GM18909 (cell line): ENCODE data around the gene SALL1.

ENCODE experiments used
- ATAC-seq: cut with Tn5 transposase; IDR thresholded peaks from one replicate; pipeline ENCODE4 v1.9.1; 2021; ENCODE audit warnings: mild to moderate bottlenecking; ENCODE audit not compliant: unreplicated experiment, poor library complexity

Gene SALL1

DNA sequence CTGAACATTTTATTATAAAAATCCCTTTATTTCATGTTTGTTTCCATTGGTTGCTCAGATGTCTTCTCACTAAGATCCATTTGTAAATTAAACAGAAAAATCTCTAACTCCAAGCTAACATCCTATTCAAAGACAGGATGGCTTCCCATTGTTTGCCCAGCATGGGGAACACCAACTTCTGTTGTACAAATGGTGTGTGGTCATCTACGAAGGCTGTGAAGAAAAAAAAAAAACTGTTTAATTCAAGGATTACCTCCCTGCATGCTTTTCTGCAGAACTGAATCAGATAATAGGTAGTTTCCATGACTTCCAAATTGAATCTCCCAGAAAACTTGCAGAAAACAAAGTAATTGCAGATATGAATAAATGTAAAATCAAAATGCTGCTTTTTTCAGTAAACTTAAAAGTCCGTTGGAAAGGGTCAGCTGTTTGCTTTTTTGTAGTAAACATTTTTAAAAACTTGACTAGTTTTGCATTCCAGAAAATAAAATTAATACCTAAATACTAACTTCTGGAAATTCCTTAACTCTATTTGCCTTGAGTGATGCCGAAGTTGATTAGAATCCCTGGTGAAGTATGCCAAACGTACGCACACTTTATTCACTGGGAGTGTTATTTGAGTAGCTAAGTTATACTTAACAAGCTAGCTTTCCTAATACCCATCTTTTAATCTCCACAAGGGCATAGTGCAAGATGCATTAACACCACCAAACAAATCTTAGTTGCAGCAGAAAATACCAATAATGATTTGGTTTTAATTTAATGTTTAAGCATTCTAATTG is 7.7 kb downstream of the SALL1 start:
- no peak for ATAC-seq

DNA sequence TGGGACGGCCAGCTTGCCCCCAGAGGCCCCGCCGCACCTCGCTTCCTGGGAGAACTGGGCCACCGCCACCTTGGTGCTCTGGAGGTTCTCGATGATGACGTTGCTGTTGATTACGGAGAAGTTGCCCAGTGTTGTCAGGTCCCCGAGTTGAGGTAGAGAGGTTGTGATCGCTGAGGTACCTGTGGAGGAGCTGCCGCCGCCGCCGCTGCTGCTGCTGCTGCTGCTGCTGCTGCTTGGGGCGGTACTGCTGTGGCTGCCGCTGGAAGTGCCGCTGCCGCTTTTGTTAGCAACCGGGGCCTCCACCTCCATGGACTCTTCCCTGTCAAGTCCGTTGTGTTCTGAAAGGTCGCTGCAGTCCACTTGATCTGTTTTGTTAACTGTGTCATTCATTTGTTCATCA is 9.5 kb downstream of the SALL1 start:
- no peak for ATAC-seq

DNA sequence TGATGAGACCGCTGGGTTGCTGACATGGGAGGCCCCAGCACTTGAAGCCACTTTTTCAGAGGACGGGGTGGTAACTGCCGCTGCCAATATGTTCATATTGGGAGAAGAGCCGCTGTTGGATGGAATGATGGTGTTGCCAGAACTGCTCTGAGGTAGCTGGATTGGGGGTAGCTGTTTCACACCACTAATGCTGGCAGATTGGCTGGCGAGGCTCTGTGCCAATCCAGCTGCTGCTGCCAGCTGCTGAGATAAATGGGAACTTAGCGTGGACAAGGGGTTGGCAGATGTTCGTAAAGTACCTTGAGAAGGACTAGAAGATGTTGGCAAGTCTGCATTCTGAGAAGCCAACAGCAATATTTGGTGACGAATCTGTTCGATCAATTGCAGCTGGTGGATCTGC is 10.0 kb downstream of the SALL1 start:
- ATAC-seq: no peak

DNA sequence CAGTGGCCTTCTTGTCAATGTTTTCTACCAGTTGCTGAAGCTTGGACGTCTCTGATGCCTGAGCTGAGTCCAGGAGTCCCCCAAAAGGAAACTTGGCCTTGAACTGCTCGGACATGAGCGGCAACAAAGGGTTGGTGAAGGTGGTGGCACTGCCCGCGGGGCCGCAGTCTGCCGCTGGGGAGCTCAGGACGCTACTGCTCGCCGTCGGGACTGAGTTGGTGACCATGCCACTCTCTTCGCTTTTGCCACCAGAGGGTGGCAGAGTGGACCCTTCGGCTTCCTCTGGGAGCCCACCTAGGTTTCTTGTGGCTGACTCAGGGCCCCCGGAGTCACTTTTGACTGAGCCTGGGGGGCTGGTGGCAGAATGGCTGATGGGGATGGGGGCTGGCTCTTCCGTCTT is 11.0 kb downstream of the SALL1 start:
- ATAC-seq: no peak

DNA sequence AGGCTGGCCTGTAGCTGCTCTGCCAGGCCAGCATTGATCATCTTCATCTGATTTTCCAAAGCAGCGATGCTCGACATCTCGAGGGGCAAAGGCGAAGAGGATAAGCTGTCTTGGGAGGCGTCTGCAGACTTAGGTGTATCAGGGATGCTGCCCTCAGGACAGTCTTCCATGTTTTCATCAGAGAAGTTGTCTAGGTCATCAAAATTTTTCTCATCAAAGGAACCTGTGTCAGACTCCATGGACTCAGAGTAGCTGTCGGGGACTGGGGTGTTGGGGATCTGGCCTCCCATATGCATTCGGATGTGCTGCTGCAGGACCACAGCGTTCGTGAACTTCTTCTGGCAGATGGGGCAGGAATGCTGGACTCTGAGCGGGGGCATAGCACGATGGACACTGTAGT is 11.5 kb downstream of the SALL1 start:
- no peak for ATAC-seq

DNA sequence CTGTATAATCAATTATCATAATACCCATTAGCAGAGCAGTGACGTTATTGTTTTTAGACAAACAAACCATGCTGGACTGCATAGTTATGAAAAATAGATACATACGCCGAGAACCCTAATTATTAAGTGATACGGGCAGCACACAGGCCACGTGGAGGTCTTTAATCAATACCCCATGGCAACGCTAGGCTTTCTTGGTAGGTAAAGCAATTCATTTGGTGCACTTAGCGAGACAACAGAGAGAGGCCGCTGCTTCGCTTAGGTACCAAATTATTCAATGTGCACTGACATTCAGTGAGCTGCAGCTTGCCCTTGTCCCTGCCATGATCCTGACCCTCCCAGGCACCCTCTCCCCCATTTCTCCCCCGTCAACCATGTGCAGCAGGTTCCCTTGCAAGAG is 12.9 kb downstream of the SALL1 start:
- ATAC-seq: no peak

DNA sequence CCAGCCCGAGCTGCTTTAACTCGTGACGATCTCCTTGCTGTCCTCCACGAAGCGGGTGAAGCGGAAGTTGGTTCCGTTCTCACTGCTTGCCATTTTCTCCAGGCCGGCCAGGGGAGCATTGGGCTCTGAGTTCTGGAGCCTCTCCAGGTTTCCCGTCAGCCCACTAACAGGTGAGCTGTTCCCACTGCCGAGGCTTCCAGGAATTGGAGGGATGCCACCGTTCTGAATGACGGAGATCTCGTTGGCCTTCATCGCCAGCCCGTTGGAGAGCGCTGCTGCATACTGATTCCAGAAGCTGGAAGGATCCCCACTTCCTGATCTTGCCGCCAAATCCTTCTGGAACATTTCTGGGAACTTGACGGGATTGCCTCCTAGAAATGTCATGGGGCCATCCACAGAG is 14.0 kb downstream of the SALL1 start:
- no peak for ATAC-seq

DNA sequence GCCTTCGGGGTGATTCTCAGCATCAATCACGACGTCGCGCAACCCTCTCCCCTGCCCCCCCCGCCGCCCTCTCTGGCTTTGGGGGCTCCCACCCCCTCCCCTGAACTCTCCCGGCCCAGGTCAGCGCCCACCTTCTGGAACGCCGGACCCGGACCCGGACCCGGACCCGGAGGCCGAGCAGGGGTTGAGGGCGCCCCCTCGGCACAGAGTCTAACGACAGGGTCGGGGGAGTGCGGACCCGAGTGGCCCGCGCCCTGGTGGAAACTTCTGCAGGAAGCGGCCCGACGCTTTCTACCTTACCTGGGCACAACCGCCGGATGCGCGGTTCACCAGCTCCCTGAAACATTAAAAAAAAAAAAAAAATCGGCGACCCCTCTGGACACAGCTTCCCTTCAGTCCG is 16.2 kb downstream of the SALL1 start:
- no peak for ATAC-seq

DNA sequence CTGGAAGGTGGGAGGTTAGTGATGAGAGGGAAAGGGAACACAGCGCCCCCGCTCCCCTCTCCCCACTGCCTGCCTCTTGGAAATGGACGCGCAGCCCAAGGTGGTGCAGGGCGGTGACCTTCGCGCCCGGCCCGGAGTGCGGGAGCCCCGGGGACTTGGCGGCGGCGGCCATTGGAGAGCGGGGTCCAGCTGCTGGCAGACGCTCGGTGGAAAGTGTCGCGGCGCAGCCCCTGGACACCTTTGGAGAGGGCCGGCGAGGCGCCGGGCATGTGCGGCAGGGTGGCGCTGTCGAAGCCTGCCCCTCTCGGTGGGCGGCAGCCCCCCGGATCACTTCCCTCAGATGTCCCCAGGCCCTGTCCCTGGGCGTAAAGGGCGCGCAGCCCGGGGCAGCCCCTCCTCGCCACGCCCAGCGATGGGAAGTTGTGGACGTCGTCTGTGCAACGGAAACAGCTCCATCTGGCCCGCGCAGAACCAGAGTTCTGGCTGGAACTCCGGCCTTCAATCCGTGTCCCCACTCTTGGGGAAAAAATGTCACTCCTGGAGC is 16.7 kb downstream of the SALL1 start:
- ATAC-seq: no peak

DNA sequence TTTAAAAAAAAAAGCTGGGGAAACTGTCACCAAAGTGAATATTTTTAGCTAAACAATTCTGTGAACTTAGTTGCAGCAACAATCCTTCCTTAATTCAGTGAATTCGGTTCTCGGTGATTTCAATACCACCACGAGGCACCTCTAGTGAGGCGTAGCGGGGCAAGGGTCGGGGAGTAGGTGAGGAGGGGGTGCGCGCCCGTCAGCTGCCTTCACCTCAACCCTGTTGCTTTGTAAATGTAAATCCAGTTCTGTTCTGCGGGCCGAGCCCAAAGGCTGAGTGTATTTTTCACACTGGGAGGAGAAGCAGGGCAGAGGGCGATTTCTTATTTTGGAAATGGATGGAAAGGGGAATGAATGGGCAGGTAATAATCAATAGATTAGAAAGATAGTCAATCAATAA is 17.4 kb downstream of the SALL1 start:
- no peak for ATAC-seq

DNA sequence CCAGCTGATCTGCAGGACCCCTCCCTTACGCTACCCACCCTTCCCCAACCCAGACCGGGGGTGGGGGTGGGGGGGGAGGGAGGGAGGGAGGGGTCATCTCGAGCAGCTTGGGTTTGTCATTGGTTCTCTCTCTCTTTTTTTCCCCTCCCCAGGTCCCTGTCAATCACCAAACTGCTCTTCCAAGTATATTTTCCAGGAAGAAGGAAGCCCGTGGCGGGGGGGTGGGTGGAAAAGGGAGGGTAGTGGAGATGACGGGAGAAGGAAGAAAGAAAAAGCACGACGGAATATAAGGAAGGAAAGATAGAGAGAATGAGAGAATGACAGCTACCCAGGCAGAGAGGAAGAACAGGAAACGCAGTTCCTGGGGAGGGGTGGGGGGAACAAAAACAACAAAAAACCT is 17.9 kb downstream of the SALL1 start:
- ATAC-seq: no peak

DNA sequence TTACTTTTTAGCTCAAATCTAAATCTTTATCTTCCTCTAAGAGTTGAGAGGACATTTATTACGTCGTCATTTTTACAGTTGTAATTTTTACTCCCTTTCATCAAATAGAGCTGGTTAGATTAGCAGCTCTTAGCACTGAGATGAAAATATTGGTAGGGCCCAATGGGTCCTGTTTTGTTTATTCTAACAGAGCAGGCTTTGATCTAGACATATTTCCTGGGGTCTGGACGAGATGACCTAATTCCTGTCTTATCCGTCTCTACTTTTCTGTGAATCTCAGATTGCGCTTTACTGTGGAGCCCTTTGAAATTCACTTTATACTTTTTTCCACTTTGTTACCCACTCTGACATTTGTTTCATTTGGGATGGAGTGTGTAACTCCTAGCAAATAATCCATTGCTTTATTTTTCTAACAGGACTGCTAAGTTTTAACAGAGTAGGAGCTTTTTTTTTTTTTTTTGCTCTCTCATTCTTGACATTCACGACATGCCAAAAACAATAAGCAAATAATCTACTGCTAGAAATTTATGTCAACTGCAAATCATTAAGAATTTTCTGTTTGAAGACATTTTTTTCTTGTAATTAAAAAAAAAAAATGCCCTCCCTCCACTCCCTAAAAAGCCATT is 18.5 kb downstream of the SALL1 start:
- no peak for ATAC-seq

DNA sequence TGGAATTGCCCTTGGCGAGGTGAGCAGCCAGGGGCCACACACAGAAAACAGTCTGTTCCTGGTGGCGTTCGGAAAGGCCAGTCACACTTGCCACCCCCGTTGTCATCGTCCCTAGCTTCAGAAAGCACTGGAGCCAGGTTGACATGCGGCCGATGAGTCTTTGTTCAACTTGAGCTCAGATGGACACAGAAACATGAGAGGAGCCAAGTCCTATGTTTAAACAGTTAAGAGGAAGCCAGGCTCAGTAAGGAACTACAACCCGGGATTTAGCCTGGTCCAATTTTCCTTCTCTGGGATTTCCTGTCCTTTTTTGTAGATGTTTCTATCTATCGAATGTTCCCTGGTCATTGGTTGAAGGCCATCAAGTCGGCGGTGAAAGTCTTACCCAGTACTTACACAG is 19.5 kb downstream of the SALL1 start:
- ATAC-seq: no peak

DNA sequence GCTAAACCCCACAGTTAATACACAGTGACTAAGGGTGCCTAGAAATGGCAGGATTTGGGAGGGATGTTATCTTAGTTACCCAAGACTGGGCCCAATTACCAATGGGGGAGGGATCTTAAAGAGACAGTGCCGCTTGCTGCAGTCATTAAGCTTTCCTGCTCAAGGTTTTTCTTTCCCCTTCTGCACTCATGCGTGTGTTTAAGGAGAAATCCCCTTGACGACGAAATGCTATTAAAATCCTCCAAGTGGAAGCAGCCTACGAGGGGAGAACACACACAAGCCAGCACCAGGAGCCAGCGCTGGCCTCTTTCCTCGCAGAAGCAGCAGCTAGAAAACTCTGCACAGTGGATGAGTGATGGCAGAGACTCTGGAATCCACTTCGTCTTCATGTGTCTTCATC is 22.0 kb downstream of the SALL1 start:
- no peak for ATAC-seq

DNA sequence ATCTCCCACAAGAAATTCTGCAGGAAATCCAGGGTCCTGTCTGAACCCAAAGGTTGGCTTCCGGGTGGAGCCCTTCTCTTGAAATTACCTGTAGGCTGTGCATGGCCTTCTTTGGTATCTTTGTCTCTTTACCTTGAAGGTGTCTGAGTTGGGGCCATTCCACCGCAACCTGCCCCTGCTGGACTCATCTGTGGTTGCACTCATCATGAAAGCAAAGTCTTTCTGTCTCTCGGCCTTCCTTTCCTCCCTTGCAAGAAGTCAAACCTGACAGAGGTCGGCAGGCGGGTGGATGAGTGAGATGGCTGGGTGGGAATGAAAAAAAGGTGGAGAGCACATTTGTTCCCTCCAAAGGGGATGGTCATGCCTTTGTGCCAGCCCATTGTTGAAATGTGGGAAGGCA is 25.1 kb downstream of the SALL1 start:
- no peak for ATAC-seq

DNA sequence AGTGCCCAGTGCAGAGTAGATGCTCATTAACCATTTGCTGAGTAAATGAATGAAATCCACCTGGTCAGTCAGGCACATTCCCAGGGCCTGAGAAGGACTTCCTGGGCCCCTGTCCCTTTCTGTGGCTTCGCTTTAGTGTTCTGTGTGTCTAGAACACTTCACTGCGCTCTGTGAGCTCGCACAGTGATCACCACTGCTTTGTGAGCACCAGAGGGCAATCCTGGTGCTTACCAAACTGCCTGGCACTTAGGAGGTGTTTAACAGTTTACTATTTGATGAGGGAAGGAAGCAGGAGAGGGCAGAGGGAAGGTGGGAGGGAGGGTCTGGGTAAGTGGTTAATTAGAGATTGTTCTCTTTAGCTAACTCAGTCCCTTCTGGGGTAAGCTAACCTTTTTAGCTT is 26.2 kb downstream of the SALL1 start:
- no peak for ATAC-seq

DNA sequence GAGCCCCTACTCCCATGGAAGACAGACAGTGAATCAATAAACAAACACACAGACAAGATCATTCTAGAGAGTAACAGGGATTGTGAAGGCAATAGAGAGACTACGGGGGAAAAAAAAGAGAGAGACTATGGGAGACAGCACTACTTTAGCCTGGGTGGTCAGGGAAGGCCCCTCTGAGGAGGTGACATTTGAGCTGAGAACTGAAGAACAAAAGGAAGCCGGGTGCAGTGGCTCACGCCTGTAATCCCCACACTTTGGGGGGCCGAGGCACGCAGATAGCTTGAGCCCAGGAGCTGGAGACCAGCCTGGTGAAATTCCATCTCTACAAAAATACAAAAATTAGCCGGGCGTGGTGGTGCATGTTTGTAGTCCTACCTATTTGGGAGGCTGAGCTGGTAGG is 29.2 kb downstream of the SALL1 start:
- no peak for ATAC-seq

DNA sequence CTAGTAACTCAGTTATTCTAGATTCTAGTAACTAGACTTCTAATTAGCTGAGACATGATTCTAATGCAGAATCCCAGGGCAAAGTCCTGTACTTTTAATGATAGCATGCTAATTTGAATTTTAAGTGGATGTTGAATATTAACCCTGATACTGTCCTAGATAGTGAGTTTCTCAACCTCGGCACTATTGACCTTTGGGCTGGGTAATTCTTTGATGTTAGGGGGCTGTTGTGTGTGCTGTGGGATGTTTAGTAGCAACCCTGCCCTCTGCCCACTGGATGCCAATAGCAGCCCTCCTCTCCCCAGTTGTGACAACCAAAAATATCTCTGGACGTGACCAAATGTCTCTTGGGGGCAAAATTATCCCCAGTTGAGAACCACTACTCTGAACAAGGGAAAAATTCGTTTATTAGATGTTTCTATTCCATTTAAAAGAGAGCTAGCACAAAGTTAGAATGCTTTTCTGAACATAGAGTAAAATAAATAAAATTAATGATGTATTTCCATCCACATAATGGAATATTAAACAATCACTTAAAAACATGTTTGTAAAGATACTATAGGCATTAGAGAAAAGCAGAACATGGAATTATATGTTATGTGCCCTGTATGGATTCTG is 30.2 kb downstream of the SALL1 start:
- ATAC-seq: no peak

DNA sequence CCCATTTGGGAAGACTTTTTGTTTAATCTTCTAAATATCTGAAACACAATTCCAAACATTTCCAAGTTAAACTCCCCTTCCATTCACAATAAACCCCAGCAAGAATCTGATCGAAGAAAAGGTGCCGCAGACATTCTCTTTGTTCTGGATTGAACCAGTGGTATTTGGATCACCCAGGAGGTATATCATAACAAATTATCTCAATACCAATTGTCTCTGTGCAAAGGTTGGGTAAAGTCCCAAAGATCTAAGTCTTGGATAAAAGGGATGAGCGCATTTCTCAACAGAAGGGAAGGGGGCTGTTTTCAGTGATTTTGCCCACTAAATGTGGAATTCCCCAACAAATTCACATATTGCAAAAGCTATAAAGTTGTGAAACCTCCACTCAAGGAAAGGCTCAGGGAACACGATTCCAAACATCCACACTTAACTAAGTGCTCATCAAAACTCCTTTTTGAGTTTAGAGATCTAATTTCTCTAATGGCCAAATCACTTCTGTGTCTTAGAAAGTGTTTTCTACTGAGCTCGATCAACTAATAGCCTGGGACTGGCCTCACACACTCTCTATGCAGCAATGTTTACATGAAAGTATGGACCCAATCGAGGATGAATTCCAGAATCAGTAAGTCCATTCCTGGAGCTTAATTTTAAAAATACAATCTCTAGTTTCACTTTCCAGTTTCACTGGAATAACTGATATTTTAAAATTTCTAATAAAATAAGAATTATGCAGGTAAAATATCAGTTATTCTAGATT is 30.9 kb downstream of the SALL1 start:
- no peak for ATAC-seq

DNA sequence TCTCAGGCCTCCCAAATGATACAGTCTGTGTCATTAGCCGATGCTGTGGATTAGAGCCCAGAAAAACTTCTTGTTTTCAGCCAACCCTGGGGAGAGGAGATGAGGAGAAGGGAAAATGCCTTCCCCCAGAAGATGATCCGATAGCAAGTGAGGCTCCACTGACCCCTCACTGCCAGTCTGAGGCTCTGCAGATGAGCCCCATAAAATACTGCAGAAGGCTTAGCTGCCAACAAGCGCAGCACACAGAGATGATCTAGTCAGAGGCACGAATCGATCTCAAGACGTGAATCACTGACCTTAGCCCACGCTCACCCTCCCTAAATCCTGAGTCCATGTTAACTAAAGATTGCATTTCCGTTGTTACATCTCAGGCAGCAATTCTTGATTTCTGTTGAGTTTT is 31.5 kb downstream of the SALL1 start:
- ATAC-seq: no peak

DNA sequence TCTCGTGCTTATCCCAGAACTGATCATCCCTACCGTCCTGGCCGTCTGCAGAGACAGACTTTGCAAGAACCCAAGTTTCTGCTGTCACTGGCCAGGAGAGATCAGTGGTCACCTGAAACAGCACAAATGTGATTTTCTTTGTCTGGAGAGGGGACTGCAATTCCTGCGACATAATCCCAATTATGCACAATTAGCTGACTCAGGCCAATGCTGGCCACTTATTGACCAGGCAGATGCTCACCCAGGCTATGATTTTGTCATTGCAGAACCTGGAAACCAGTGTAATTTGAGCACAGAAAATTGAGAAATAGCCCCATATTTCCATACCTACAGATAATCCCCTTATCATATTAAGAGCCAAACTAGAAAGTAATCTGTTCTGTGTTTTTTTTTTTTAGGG is 34.7 kb downstream of the SALL1 start:
- ATAC-seq: no peak
